GM21515 (cell line): ENCODE measurements around the gene SMAD4.
"Not testable (repeated sequence)": the region's sequence is repeated elsewhere in the genome, so short reads cannot be mapped to it uniquely, and the experiment has no call there.

Experiments
- ATAC-seq: cut with Tn5 transposase; IDR thresholded peaks from one replicate; pipeline ENCODE4 v1.9.1; 2021; ENCODE audit not compliant: unreplicated experiment

SMAD4 gene

DNA sequence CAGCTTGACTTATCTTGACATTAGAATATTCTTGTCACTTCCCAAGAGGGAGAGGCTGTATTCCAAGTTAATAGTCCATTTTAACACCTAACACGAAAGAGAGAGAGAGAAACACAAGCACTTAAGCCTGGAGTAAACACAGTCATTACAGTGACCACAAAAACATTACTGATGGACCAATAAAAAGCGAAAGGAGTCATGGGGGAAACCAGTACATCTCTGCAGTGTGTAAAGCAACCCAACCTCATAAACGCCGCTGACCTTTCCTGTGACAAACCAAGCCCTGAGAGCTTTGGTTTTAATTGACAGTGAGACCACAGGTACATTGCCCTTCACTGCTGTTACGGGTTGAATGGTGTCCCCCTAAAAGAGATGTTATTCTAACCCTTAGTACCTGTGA, 78.3 kb downstream of the SMAD4 start:
- ATAC-seq, result no peak

DNA sequence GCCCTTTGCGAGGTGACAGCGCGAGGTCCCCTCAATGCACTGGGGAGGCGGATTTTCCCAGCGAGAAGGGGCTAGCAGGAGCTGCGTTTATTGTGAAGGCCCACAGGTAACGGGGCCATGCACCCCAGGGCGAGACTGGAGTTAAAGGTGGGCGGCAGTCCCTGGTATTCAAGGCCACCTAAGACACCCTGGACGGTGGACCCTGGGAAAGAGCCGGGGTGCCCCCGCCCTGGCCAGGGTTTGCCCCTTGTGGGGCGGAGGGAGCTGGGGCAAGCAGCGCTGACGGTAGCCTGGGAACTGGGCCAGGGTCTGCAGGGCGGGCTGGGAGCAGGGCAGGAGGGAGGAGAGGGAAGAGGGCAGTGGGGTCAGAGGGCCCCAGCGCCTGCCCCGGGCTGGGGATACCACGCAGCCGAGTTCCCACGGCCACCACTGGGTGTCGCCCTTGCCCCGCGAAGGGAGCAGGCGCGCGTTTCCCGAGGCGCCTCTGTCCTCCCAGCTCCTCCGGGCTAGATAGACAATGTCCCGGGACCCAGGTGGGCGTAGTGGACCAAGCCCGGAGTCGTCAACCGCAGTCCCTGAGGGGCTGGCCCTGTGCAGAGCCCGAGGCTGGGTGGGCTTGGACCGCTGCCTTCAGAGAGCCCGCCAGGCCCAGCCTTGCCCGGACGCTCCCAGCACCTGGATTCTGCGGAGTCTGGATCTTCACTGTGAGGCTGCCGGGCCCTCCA, 80.2 kb downstream of the SMAD4 start:
- peak; percentile 85 for ATAC-seq

DNA sequence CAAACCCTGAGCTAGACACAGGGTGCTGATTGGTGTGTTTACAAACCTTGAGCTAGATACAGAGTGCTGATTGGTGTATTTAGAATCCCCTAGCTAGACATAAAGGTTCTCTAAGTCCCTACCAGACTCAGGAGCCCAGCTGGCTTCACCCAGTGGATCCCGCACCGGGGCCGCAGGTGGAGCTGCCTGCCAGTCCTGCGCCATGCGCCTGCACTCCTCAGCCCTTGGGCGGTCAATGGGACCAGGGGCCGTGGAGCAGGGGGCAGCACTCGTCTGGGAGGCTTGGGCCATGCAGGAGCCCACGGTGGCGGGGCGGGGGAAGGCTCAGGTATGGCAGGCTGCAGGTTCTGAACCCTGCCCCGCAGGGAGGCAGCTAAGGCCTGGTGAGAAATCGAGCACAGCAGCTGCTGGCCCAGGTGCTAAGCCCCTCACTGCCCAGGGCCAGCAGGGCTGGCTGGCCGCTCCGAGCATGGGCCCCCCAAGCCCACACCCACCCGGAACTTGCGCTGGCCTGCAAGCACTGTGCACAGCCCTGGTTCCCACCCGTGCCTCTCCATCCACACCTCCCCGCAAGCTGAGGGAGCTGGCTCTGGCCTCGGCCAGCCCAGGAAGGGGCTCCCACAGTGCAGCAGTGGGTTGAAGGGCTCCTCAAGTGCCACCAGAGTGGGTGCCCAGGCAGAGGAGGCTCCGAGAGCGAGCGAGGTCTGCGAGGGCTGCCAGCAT, 81.8 kb downstream of the SMAD4 start:
- ATAC-seq, result not testable (repeated sequence)

DNA sequence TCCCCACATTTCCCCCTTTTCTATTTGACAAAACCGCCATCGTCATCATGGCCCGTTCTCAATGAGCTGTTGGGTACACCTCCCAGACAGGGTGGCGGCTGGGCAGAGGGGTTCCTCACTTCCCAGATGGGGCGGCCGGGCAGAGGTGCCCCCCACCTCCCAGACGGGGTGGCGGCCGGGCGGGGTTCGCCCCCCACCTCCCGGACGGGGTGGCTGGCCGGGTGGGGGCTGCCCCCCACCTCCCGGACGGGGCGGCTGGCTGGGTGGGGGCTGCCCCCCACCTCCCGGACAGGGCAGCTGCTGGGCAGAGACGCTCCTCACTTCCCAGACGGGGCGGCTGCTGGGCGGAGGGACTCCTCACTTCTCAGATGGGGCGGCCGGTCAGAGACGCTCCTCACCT, 87.0 kb downstream of the SMAD4 start:
- not testable (repeated sequence) for ATAC-seq

DNA sequence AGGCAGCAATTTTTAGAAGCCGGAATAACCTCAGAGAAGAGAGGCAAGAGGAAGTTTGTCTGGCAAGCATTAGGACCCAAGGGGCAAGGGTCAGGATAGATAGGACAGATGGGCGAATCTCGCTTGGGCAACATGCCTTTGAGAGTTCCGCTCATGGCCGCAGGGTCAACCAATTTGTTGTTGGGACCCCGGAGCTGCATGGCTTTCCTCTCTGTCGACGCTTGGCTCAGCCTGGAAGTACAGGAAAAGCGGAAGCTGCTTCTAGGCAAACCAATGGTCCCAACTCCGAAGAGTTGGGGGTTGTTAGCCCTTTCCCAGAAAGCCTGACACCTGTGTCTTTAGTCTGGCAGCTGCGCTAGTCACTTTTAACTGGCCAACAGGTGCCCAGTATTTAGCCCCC, 89.5 kb downstream of the SMAD4 start:
- not testable (repeated sequence) for ATAC-seq

DNA sequence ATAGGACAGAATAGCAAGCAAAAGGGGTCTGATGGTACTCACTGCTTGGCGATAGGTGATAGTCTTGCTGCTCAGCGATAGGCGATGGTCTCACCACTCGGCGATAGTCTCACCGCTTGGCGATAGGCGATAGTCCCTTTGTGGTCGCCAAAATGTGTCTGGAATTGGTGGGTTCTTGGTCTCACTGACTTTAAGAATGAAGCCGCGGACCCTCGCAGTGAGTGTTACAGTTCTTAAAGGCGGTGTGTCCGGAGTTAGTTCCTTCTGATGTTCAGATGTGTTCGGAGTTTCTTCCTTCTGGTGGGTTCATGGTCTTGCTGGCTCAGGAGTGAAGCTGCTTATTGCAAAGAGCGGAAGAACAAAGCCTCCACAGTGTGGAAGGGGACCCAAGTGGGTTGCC, 90.0 kb downstream of the SMAD4 start:
- ATAC-seq, result not testable (repeated sequence)

DNA sequence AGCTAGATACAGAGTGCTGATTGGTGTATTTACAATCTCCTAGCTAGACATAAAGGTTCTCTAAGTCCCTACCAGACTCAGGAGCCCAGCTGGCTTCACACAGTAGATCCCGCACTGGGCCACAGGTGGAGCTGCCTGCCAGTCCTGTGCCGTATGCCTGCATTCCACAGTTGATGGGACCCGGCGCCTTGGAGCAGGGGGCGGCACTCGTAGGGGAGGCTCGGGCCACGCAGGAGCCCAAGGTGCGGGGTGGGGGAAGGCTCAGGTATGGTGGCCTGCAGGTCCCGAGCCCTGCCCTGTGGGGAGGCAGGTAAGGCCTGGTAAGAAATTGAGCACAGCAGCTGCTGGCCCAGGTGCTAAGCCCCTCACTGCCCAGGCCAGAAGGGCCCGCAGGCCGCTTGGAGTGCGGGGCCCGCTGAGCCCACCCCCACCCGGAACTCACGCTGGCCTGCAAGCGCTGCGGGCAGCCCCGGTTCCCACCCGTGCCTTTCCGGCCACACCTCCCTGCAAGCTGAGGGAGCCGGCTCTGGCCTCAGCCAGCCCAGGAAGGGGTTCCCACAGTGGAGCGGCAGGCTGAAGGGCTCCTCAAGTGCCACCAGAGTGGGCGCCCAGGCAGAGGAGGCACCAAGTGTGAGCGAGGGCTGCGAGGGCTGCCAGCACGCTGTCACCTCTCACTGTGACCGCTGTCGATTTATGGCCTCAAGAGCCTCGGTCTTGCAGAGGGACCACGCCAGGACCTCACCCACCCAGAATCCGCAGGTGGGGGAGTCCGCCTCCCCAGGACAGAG, 91.0 kb downstream of the SMAD4 start:
- no peak for ATAC-seq

DNA sequence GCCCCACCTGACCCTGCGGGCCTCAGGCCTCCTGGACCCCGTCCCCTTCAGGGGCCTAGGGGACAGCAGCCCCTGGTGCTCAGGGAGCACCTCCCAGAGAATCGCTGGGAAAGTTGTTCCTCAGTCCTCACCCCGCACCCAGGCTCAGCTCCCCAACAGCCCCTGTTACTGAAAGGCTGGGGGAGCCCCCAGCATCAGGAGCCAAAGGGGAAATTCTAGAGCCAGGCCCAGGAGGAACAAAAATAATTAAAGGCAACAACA, 91.5 kb downstream of the SMAD4 start:
- ATAC-seq, result no peak

DNA sequence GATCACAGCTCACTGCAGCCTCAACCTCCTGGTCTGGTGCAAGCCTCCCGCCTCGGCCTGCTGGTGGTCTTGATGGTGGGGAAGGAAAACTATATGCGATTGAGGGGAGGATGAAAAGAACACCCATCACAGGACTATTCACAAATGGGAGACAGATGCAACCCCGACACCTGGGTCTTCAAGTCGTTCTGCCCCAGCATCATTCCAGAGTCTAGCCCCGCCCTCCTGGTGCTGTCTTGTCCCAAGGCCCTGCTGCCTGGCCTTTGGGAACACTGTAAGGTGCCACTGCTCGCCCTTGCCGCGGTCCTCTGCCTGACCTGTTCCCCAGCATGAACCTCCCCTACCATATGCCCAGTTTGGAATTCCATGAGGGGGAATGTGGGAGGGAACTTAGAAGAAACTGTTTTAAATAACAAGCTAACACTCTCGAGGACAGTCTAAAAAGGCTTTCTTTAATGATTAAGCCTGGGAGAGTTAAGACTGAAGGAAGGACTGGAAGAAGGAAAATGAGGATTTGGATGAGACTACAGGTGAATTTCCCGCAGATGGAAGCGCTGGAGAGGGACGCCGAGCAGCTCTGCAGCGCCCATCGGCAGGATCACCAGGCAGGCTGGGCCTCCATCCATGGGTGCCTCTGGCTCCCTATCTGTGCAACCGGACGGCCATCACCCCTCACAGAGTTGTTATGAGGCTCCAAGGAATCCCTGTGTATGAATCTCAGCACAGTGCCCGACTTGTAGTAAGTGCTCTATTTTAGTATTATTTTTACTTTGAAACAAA, 92.4 kb downstream of the SMAD4 start:
- no peak for ATAC-seq

DNA sequence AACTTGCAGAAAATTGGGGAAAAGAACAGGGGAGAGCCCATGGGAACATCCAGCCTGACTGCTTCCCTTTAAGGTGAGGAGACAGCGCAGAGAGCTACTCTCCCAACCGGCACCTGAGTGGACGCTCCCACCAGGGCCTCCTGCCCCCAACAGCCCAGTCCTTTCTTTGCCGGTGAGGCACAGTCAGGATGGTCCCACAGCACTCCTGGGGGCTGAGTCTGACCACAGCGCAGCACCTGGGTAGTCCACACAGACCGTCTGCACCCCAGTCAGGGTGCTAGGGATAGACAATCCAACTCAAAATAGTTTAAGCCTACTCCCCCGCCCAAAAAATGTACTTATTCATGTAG, 93.0 kb downstream of the SMAD4 start:
- ATAC-seq, result no peak

DNA sequence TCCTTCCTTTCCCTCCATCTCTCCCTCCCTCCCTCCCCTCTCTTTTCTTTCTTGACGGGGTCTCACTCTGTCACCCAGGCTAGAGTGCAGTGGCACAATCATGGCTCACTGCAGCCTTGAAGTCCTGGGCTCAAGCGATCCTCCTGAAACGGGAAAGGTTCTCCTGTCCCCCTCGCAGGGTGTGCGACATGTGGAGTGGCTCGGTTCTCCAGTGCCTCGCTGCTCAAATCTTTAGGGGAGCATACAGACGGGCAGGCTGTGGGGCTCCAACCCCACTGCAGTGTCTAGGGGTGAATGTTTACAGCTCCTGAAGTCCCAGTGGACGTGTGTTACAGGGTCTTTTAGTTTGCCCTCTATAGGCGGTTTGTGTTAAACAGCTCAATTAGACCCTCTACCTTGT, 93.5 kb downstream of the SMAD4 start:
- no peak for ATAC-seq

DNA sequence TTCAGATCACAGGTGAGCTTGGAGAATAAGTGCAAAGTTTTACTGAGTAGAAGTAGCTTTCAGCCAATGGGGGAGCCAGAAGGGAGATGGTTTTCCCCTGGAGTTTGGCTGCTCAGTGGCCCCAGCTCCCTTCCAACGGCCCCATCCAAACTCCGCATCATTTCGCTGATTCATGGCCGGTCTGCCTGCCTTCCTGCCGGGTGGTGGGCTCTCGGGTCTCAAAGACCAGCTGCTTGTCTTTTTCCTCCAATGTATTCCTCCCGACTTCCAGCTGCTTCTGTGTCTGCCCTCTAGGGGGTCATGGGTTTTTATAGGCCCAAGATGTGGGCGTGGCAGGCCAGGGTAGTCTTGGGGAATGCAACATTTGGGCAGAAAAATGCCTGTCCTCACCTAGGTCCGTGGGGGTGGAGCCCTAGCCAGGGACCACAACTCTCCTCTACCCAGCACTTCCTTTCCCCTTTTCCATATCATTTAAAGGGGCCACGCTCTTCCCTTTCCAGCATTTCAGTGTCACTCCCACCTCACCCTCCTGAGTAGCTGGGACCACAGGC, 94.0 kb downstream of the SMAD4 start:
- no peak for ATAC-seq

DNA sequence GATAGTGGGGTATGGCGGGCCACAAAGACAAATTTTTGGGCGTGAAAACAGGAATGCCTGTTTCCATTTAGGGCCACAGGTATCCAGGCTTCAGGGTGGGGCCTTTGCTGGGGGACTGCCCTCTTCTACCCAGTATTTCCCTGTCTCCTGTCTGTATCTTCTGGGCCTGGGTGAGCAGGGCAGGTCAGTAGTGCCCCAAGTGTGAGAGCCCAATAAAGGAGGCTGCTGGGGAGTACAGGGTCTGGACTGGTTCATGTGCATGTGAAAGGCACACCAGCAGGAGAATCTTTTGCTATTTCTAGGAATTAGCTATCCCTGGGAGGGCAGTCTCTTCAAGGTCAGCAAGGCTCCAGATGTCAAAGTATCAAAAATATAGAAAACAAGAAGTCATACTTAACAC, 96.0 kb downstream of the SMAD4 start:
- no peak for ATAC-seq

DNA sequence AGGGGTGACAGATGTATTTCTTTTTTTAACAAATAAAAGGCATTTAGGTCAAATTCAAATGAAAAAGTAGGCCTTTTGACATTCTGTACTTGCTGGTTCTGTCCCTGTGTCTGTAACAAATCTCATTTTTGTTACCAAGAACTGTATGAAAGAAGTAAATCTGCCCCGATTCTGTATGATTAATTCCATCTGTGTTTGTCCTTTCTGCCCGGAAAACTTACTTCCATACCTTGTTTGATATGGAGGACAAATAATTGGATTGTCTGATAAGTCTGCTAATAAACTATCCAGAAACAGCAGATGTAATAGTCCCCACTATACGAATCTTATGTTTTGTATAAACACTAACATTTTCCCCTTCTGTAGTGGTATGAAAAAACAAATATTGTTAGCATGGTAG, 97.7 kb downstream of the SMAD4 start:
- ATAC-seq, result no peak

DNA sequence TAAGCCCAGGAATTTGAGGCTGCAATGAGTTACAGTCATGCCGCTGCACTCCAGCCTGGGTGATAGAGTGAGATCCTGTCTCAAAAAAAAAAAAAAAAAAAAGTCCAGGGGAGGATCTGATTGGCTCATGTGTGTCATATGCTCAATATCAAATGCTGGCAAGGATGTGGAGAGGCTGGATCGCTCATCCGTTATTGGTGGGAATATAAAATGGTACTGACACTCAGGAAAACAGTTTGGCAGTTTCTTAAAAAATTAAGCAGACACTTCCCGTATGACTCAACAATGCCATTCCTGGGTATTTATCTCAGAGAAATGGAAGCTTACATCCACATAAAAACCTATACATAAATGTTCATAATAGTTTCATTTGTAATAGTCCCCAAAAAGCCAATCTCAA, 98.5 kb downstream of the SMAD4 start:
- ATAC-seq, result no peak

DNA sequence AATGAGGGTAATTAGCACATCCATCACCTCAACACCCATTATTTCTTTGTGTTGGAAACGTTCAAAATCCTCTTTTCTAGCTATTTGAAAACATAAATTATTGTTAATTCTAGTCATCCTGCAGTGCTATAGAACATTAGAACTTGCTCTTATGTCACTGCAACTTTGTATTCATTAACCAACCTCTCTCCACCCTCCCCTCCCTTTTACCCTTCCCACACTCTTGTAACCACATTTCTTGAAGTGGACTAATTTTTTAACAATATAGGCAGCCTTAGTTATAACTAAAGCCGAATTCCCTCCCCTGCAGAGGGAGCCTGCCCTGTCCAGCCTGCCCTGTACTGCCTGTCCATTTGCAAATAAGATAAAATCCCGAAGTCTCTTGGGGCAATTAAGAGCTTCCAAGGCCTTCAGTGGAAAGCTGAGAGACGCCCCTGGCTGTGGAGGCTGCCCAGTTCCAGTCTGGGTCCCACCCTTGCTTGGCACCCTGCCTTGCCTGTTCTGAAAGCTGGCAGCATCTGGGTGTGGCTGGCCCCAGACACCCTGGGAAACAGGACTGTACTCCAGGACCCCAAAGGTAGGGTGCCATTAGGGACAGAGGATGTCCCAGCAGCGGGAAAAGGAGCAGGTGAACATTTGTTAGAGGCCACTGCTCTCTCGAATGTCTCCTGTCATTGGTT, 102.4 kb downstream of the SMAD4 start:
- ATAC-seq, result no peak

DNA sequence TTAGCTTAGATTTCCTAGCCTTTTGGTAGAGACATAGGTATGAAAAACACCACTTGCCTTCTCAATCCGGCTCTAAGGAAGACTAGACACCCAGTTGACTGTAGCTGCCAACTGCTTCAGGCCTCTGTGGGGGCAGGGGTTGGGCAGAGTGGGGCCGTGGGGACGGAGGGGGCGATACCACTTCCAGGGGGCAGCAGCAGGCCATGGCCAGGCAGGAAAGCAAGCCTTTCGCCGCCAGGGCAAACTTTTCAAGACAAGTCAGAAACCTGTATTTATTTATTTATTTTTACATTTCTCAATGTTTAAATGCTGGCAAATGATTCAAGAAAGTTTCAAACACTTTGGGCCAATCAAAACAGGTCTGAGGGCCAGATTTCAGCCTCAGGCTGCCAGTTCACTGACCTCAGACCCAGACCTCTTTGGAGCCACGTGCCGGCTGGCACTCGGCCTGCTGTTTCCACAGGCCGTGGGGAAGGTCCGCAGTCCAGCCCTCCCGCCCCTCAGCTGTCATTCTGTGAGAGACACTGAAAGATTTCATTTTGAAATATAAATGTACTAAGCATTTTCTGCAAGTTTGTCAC, 103.7 kb downstream of the SMAD4 start:
- ATAC-seq, result no peak
